Neutrophil (primary cell): Measurements from ENCODE around the gene ARSB.

Experiments
- H3K27ac ChIP-seq: fragments of 200-600 bp; sonication (generic); 2 replicates; pipeline ENCODE4 v1.5.1; 2016; ENCODE audit warnings: mild to moderate bottlenecking, moderate library complexity
- H3K27me3 ChIP-seq: fragments of 200-600 bp; sonication (generic); 2 replicates; pipeline ENCODE4 v1.6.0; 2016; ENCODE audit warnings: mild to moderate bottlenecking
- H3K36me3 ChIP-seq: fragments of 200-600 bp; sonication (generic); 2 replicates; pipeline ENCODE4 v1.5.1; 2017
- H3K4me1 ChIP-seq, 2 experiments: fragments of 200-600 bp in 1 of 2; sonication (generic) in 1 of 2; 1 replicate in 1 of 2; 2 replicates in 1 of 2; pipeline versions ENCODE4 v1.5.1 to v1.6.1; 2013 to 2016; ENCODE audit warnings: low read depth in 1 of 2, low read length in 1 of 2, mild to moderate bottlenecking in 1 of 2, moderate library complexity in 1 of 2; ENCODE audit not compliant: control insufficient read depth in 1 of 2, insufficient read depth in 1 of 2
- H3K4me3 ChIP-seq, 2 experiments: fragments of 200-600 bp in 1 of 2; sonication (generic) in 1 of 2; 1 replicate in 1 of 2; 2 replicates in 1 of 2; pipeline ENCODE4 v1.5.1; 2013 to 2016; ENCODE audit warnings: low read depth in 1 of 2, low read length in 1 of 2, mild to moderate bottlenecking in 1 of 2, moderate library complexity in 1 of 2
- H3K9me3 ChIP-seq: fragments of 200-600 bp; sonication (generic); 2 replicates; pipeline ENCODE4 v1.5.1; 2016
- CTCF ChIP-seq: fragments of 200-600 bp; sonication (generic); IDR thresholded peaks from 2 replicates; pipeline ENCODE4 v1.5.1; 2016; ENCODE audit warnings: antibody characterized with exemption

Gene ARSB

GRCh38 chr5:79025054-79025472, 40.0 kb upstream of the ARSB start:
- H3K9me3 ChIP-seq = no peaks in the 10 kb centered on the region
- H3K27ac ChIP-seq = no peak overlapping the region
- no peak overlapping the region for H3K4me3 ChIP-seq
- TF ChIP-seq CTCF = peak; percentile 58
- peaks cover 46% of the 10 kb centered on the region for H3K27me3 ChIP-seq
- H3K36me3 ChIP-seq = no peaks in the 10 kb centered on the region
- H3K4me1 ChIP-seq = no peaks in the 10 kb centered on the region

- Histone ChIP-seq H3K4me3 (no peak overlapping the region), H3K36me3 (no peaks in the 10 kb centered on the region), H3K4me1 (no peaks in the 10 kb centered on the region), H3K27me3 (peaks cover 54% of the 10 kb centered on the region), H3K27ac (no peak overlapping the region), H3K9me3 (no peaks in the 10 kb centered on the region)
- no peak for TF ChIP-seq CTCF
These were observed 38.8 kb upstream of the ARSB start for GRCh38 chr5:79023947-79024346.

GRCh38 chr5:79023348-79023747, 38.2 kb upstream of the ARSB start:
- no peaks in the 10 kb centered on the region for H3K36me3 ChIP-seq
- TF ChIP-seq CTCF = no peak
- no peak overlapping the region for H3K27ac ChIP-seq
- H3K4me1 ChIP-seq = no peaks in the 10 kb centered on the region
- H3K27me3 ChIP-seq = peaks cover 60% of the 10 kb centered on the region
- no peaks in the 10 kb centered on the region for H3K9me3 ChIP-seq
- no peak overlapping the region for H3K4me3 ChIP-seq

- Histone ChIP-seq H3K9me3 (no peaks in the 10 kb centered on the region), H3K4me3 (no peak overlapping the region), H3K27ac (no peak overlapping the region), H3K27me3 (peaks cover 66% of the 10 kb centered on the region), H3K36me3 (no peaks in the 10 kb centered on the region), H3K4me1 (no peaks in the 10 kb centered on the region)
- TF ChIP-seq CTCF = no peak
These were observed 37.7 kb upstream of the ARSB start for GRCh38 chr5:79022771-79023170.

GRCh38 chr5:79021753-79022152, 36.6 kb upstream of the ARSB start:
- H3K9me3 ChIP-seq = no peaks in the 10 kb centered on the region
- TF ChIP-seq CTCF = no peak
- peaks cover 74% of the 10 kb centered on the region for H3K27me3 ChIP-seq
- no peak overlapping the region for H3K4me3 ChIP-seq
- no peak overlapping the region for H3K27ac ChIP-seq
- H3K4me1 ChIP-seq = no peaks in the 10 kb centered on the region
- H3K36me3 ChIP-seq = no peaks in the 10 kb centered on the region
